Mucosa of rectum (tissue), 2 donors: ENCODE measurements around the gene UACA.
A peak's percentile ranks its signal among the peaks of the same experiment; 100 is the strongest.

Source experiments
- H3K27ac ChIP-seq, 2 donors: one replicate each; pipeline ENCODE4 v1.7.0; 2013; ENCODE audit warnings: inconsistent platforms in 2 of 2, low read depth in 2 of 2, low read length in 2 of 2
- H3K27me3 ChIP-seq, 2 donors: one replicate each; pipeline ENCODE4 v1.7.0; 2013; ENCODE audit warnings: low read length in 2 of 2; ENCODE audit not compliant: control insufficient read depth in 2 of 2, insufficient read depth in 2 of 2
- H3K36me3 ChIP-seq, 2 donors: one replicate each; pipeline ENCODE4 v1.7.0; 2013; ENCODE audit warnings: low read length in 2 of 2; ENCODE audit not compliant: control insufficient read depth in 2 of 2, insufficient read depth in 2 of 2
- H3K4me1 ChIP-seq, 2 donors: one replicate each; pipeline ENCODE4 v1.7.0; 2013; ENCODE audit warnings: low read length in 2 of 2, mild to moderate bottlenecking in 1 of 2; ENCODE audit not compliant: control insufficient read depth in 2 of 2, insufficient read depth in 2 of 2
- H3K4me3 ChIP-seq, 2 donors: one replicate each; pipeline ENCODE4 v1.7.0; 2013; ENCODE audit warnings: low read length in 2 of 2
- H3K9ac ChIP-seq, 2 donors: one replicate each; pipeline ENCODE4 v1.7.0; 2013; ENCODE audit warnings: low read length in 2 of 2, low read depth in 1 of 2, mild to moderate bottlenecking in 1 of 2
- H3K9me3 ChIP-seq, 2 donors: one replicate each; pipeline ENCODE4 v1.7.0; 2013; ENCODE audit warnings: low read length in 2 of 2; ENCODE audit not compliant: control insufficient read depth in 2 of 2
- donor health status: healthy.
- donor health status: Normal muscosa, but diverticular disease.

The UACA gene

GRCh38 chr15:70783610-70784022, 20.3 kb upstream of the UACA start:
- no peaks in the 10 kb centered on the region for H3K27me3 ChIP-seq
- peaks cover 0 to 5% of the 10 kb centered on the region in 2 donors for H3K4me1 ChIP-seq
- no peak overlapping the region for H3K4me3 ChIP-seq
- H3K9ac ChIP-seq = no peak overlapping the region
- H3K9me3 ChIP-seq = no peaks in the 10 kb centered on the region
- peak overlapping the region in 1 of 2 donors; percentile 28 for H3K27ac ChIP-seq
- no peaks in the 10 kb centered on the region for H3K36me3 ChIP-seq

DNA sequence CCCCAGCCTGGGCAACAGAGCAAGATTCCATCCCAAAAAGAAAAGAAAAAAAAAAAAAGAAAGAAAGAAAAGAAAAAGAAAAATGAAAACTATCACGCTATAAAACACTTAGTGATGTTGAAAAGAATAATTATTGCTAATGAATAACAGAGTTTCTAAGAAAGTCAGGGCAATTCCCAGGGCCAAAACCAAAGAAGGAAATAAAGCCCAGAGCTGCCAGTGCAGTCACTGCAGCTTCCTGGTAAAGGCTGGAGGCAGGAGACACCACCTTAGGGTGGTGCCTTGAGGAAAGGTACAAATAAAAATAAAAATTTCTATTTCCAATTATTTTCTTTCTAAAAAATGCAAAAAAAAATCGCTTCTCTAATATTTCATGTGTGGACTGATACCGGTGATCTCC, 19.7 kb upstream of the UACA start:
- H3K27ac ChIP-seq = peak overlapping the region in 1 of 2 donors; percentile 28

DNA sequence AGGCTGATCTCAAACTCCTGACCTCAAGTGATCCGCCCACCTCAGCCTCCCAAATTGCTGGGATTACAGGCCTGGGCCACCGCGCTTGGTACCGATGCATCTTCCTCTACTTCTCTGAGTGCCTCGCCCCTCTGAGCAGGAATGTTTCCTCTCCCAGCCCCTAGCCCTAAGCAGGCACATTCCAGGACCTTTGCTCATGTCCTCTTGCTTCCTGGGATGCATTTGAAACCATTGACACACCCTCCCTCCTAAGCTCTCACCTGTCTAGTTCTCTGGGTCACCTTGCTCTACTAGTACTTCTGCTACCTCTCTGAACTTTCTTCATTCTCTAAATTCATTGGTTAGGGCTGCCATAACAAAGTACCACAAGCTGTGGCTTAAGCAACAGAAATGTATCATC, 17.9 kb upstream of the UACA start:
- Histone ChIP-seq H3K36me3 (no peaks in the 10 kb centered on the region), H3K4me1 (peaks cover 0 to 5% of the 10 kb centered on the region in 2 donors), H3K27me3 (no peaks in the 10 kb centered on the region), H3K27ac (no peak overlapping the region), H3K9ac (no peak overlapping the region), H3K4me3 (no peak overlapping the region), H3K9me3 (no peaks in the 10 kb centered on the region)

More for the DNA sequence above, 19.7 kb upstream of the UACA start:
- H3K9me3 ChIP-seq = no peaks in the 10 kb centered on the region
- H3K4me3 ChIP-seq = no peak overlapping the region
- H3K27me3 ChIP-seq = no peaks in the 10 kb centered on the region
- no peaks in the 10 kb centered on the region for H3K36me3 ChIP-seq
- no peak overlapping the region for H3K9ac ChIP-seq
- peaks cover 0 to 5% of the 10 kb centered on the region in 2 donors for H3K4me1 ChIP-seq

DNA sequence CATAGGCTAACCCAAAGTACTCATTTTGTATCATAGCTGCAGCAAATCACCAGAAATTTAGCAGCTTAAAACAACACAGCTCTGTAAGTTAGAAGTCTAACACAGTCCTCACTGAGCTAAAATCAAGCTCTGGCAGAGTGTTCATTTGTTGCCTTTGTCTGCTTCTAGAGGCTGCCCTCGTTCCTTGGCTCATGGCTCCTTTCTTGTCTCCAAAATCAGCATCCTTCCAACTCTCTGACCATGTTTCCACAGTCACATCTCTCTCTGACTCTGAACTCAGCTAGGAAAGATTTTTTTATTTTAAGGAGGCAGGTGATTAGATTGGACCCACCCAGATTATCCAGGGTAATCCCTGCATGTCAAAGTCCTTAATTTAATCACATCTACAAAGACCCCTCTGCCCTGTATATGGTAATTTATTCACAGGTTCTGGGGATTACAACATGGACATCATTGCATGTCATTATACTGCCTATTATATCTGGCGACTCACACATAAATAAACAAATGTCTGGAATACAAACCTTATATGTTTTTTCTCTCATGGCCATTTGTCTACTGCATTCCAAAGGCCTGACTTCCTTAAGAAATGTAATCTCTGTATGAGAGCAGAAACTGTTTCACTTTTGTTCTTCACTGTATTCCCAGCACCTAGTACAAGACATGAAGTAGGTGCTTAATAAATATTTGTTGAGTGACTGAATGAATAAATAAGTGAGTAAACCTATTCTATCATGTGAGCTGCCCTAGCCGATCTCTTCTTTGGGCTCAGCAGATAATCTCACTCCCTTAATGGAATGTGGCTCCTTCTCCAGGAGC, 15.1 kb upstream of the UACA start:
- H3K4me1 ChIP-seq = no peaks in the 10 kb centered on the region
- H3K9ac ChIP-seq = no peak overlapping the region
- H3K9me3 ChIP-seq = no peaks in the 10 kb centered on the region
- H3K36me3 ChIP-seq = no peaks in the 10 kb centered on the region
- no peaks in the 10 kb centered on the region for H3K27me3 ChIP-seq
- no peak overlapping the region for H3K27ac ChIP-seq
- no peak overlapping the region for H3K4me3 ChIP-seq

GRCh38 chr15:70777170-70777926, 14.0 kb upstream of the UACA start:
- no peak overlapping the region for H3K4me3 ChIP-seq
- H3K9me3 ChIP-seq = no peaks in the 10 kb centered on the region
- H3K27me3 ChIP-seq = no peaks in the 10 kb centered on the region
- no peaks in the 10 kb centered on the region for H3K36me3 ChIP-seq
- no peak overlapping the region for H3K27ac ChIP-seq
- no peak overlapping the region for H3K9ac ChIP-seq
- no peaks in the 10 kb centered on the region for H3K4me1 ChIP-seq

DNA sequence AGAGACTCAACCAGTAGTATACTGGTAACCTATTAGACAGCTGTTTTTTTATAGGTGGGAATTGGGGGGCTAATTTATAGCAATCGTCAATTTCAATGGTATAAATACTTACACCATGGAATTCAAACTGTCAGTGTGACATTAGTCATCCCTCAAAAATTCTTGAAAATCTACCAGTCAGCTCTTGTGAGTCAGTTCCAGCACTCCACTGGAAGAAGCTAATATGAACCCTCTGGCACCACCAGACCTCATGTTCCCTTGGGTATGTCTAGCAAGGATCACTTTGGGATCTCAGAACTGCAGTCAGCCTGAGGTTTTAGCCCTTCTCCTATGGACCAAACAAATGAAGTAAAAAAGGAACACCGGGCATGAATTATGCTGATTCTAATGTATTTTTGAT, 11.8 kb upstream of the UACA start:
- Histone ChIP-seq H3K27me3 (no peaks in the 10 kb centered on the region), H3K27ac (no peak overlapping the region), H3K36me3 (no peaks in the 10 kb centered on the region), H3K4me3 (no peak overlapping the region), H3K9me3 (no peaks in the 10 kb centered on the region), H3K4me1 (no peaks in the 10 kb centered on the region), H3K9ac (no peak overlapping the region)

- H3K27me3 ChIP-seq = no peaks in the 10 kb centered on the region
- H3K9me3 ChIP-seq = no peaks in the 10 kb centered on the region
- no peak overlapping the region for H3K27ac ChIP-seq
- no peaks in the 10 kb centered on the region for H3K4me1 ChIP-seq
- no peaks in the 10 kb centered on the region for H3K36me3 ChIP-seq
- no peak overlapping the region for H3K4me3 ChIP-seq
- H3K9ac ChIP-seq = no peak overlapping the region
Measured at GRCh38 chr15:70772402-70772801, 9.0 kb upstream of the UACA start.

GRCh38 chr15:70770863-70771262, 7.5 kb upstream of the UACA start:
- Histone ChIP-seq H3K4me1 (no peaks in the 10 kb centered on the region), H3K27ac (no peak overlapping the region), H3K27me3 (no peaks in the 10 kb centered on the region), H3K9me3 (no peaks in the 10 kb centered on the region), H3K36me3 (no peaks in the 10 kb centered on the region), H3K4me3 (no peak overlapping the region), H3K9ac (no peak overlapping the region)

DNA sequence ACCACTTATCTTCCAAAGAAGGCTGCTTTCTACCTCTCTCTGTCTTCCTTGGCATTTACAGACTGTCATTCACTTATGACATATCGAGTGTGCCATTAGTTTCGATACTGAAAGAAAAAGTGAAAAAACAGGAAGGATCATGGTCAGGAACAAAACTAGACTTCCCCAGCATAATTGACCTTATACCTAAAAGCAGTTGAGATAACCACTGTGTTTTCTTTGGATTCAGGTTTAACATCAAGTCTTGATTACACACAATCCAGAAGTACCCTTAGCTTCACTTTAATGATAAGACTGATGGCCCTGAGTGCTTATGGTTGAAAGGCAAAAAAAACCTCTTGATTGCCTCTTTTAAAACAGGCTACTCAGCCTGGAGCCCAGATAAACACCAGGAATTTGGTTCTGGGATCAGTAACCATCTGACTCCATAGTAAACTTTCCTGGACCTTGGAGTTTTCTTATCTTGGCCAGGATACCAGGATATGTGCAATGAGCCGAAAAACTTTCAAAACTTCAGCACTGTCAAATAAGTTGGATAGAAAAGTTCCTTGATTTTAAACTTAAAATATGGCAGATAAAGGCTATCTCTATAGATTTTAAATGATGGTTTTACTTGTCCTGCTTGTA, 5.0 kb upstream of the UACA start:
- no peaks in the 10 kb centered on the region for H3K36me3 ChIP-seq
- peak overlapping the region in 1 of 2 donors; percentile 45 for H3K27ac ChIP-seq
- peaks cover 4 to 8% of the 10 kb centered on the region in 2 donors for H3K4me1 ChIP-seq
- no peaks in the 10 kb centered on the region for H3K9me3 ChIP-seq
- peak overlapping the region in 1 of 2 donors; percentile 37 for H3K9ac ChIP-seq
- peak overlapping the region; percentile 1 to 19 for H3K4me3 ChIP-seq
- peaks cover 0 to 2% of the 10 kb centered on the region in 2 donors for H3K27me3 ChIP-seq

DNA sequence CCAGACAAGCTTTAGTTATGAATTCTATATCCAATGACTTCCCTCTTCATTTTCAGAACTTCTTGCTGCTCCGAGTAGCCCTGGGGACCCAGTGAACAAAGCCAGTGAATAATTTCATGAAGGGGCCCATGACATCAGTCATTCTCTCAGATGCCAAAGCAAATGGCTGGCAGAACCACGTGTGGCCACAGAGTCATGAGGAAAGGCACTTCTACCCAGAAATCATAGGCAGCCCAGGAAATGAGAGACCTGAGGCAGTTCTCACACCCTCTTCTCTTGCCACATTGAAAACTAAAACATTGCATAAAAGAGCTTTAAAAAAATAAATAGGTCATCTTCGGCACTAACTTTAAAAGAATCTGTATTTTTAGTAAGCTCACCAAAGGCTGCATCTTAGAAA, 4.3 kb upstream of the UACA start:
- peaks cover 4 to 8% of the 10 kb centered on the region in 2 donors for H3K4me1 ChIP-seq
- H3K4me3 ChIP-seq = no peak overlapping the region
- H3K27me3 ChIP-seq = peaks cover under 1 to 2% of the 10 kb centered on the region in 2 donors
- H3K9ac ChIP-seq = peak overlapping the region in 1 of 2 donors; percentile 37
- H3K9me3 ChIP-seq = no peaks in the 10 kb centered on the region
- H3K27ac ChIP-seq = no peak overlapping the region
- no peaks in the 10 kb centered on the region for H3K36me3 ChIP-seq
